ENCODE results near the gene SIAH3. TPM values are rescaled to one million over a fixed set of nuclear protein-coding genes. Genes with fewer than 3 reads are reported as not detected.

Gene SIAH3
- total RNA-seq, 2 experiments from 2014 or later = 0.07 to 0.12 TPM

DNA sequence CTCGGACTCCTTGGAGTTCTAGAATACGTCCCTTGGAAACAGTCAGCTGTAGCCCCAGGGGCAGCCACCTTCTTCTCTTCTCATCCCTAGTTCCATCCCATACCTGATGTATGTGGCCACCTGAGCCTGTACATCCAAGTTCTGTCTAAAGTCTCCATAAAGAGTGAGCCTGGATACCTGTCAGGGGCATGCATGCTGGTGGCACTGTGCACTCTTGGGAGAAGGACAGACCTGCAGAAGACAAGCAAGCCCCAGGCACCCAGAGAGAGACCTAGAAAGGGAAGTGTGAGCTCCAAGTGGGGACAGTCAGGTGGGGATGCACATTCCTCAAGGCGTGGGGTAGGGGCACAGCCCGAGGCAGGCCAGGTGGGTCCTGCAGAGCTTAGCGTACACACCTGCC is 21.4 kb downstream of the SIAH3 start:
- Mint-ChIP-seq H3K27me3 (ENCODE audit: low read depth) (no peaks in the 10 kb centered on the region), H3K9me3 (no peaks in the 10 kb centered on the region), H3K27ac (no peak overlapping the region), H3K4me3 (no peak overlapping the region), H3K4me1 (ENCODE audit: low read depth) (no peaks in the 10 kb centered on the region), H3K36me3 (ENCODE audit: low read depth) (no peaks in the 10 kb centered on the region)
- DNase-seq = no peak
- intact Hi-C loops (cut with micrococcal nuclease) = no loop called here
- CTCF ChIA-PET = no interaction called here

DNA sequence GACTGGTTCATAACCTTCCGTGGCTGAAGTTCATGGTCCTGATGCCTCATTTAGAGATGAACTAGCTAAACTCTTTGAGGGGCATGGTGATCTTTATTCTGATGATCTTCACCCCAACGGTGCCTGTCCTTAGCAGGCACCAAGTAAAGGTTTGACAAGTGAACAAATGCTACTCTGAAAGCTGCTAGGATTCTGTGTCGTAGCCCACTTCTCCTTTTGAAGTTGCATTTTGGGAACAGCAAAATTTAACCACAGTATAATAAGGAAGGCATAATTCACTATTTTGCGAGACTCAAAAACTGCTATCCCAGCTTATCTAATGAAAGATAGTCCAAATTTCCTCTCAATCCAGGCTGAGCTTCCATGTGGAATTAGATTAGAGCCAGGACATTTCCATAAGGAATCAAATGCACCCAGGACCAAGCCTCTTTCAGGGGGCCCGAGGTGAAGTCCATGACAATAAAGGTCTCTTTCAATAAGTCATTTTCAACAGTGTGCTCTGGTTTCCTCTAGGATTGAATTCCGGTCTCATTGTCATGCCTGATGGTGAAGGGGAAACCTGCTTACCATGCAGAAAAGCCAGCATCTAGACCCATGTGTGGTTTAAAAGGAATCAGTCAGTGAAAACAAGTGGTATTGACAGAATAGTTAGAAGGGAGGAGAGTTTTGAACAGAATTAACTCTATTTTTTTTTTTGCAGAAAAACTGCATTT is 23.1 kb downstream of the SIAH3 start:
- H3K4me1 Mint-ChIP-seq (ENCODE audit: low read depth) = no peaks in the 10 kb centered on the region
- H3K27me3 Mint-ChIP-seq (ENCODE audit: low read depth) = no peaks in the 10 kb centered on the region
- H3K36me3 Mint-ChIP-seq (ENCODE audit: low read depth) = no peaks in the 10 kb centered on the region
- no peaks in the 10 kb centered on the region for H3K9me3 Mint-ChIP-seq
- no peak overlapping the region for H3K27ac Mint-ChIP-seq
- CTCF ChIA-PET = no interaction called here
- no peak for DNase-seq
- intact Hi-C loops (cut with micrococcal nuclease) = no loop called here
- H3K4me3 Mint-ChIP-seq = no peak overlapping the region

DNA sequence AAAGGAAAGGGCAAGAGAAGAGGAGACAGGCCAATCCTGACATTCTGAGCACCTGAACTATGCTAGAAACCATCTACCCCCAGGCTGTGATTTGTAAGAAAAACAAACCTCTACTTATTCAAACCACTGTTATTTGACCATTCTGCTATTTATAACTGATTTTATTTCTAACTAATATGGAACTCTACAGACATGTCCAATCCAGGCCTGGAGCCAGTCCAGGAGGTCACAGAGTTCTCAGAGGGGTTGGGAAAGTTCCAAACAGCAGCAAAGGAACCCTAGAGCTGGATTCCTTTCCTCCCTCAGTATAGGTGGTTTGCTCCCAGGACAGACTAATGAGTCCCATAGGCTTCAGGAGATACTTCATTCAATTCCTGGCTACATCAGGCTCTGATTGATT is 24.2 kb downstream of the SIAH3 start:
- DNase-seq = no peak
- CTCF ChIA-PET = no interaction called here

DNA sequence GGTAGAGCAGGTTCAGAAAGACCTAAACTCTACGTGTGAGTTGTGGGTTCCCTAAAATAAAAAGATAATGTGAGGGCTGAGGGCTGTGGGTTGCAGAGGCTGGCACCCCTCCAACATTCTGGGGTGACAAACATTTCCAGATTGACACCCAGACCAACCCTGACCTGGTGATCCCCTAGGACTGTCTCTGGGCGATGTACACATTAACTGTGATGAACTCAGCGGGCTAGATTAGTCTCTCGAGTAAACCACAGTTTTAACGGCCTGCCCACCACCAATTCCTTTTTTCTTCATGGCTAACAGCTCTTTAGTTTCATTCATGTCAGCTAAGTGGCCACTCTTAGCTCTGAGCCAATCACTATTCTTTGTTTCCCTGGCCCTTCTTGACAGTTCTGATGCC is 24.8 kb downstream of the SIAH3 start:
- Mint-ChIP-seq H3K4me1 (ENCODE audit: low read depth) (no peaks in the 10 kb centered on the region), H3K4me3 (no peak overlapping the region), H3K27ac (no peak overlapping the region), H3K36me3 (ENCODE audit: low read depth) (no peaks in the 10 kb centered on the region), H3K27me3 (ENCODE audit: low read depth) (no peaks in the 10 kb centered on the region), H3K9me3 (no peaks in the 10 kb centered on the region)
- DNase-seq = no peak
- CTCF ChIA-PET = no interaction called here
- intact Hi-C loops (cut with micrococcal nuclease) = no loop called here

More for the DNA sequence above, 24.2 kb downstream of the SIAH3 start:
- H3K4me1 Mint-ChIP-seq (ENCODE audit: low read depth) = no peaks in the 10 kb centered on the region
- no peak overlapping the region for H3K4me3 Mint-ChIP-seq
- H3K9me3 Mint-ChIP-seq = no peaks in the 10 kb centered on the region
- intact Hi-C loops (cut with micrococcal nuclease) = no loop called here
- no peaks in the 10 kb centered on the region for H3K36me3 Mint-ChIP-seq (ENCODE audit: low read depth)
- no peaks in the 10 kb centered on the region for H3K27me3 Mint-ChIP-seq (ENCODE audit: low read depth)
- no peak overlapping the region for H3K27ac Mint-ChIP-seq

DNA sequence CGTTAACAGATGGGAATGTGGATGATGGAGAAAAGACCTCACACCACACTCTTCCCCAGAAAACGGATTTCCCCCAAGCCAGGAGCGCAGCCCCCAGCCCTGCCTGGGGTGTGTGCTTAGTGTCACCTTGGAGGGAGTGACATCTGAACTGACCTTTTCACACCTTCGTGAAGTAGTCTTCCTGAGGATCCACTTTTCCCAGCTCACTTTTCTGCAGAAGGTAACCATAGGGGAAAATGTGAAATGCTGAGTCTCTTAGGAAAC is 26.2 kb downstream of the SIAH3 start:
- H3K36me3 Mint-ChIP-seq (ENCODE audit: low read depth) = no peaks in the 10 kb centered on the region
- no peak for DNase-seq
- H3K27ac Mint-ChIP-seq = no peak overlapping the region
- intact Hi-C loops (cut with micrococcal nuclease) = no loop called here
- H3K4me1 Mint-ChIP-seq (ENCODE audit: low read depth) = no peaks in the 10 kb centered on the region
- H3K27me3 Mint-ChIP-seq (ENCODE audit: low read depth) = no peaks in the 10 kb centered on the region
- H3K9me3 Mint-ChIP-seq = no peaks in the 10 kb centered on the region
- no peak overlapping the region for H3K4me3 Mint-ChIP-seq
- CTCF ChIA-PET = no interaction called here

DNA sequence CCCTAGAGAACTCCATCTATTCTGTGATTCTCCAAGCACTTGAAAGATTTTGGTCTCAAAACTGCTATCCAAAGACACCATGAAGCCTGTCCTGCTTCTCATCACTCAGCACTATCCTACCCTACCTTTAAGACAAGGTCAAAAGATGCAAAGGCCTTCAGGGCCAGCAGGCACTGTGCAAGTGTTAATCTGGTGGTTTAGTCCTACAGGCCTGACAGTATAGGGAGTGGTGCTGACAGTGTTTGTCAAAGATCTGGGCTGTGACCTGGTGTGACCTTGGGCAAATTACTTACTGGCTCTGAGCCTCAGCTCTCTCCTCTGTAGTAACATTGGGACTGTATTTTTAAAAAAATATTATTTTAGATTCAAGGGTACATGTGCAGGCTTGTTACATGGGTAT is 28.0 kb downstream of the SIAH3 start:
- CTCF ChIA-PET = no interaction called here
- no peaks in the 10 kb centered on the region for H3K36me3 Mint-ChIP-seq (ENCODE audit: low read depth)
- DNase-seq = no peak
- H3K9me3 Mint-ChIP-seq = peaks cover under 1% of the 10 kb centered on the region
- H3K27me3 Mint-ChIP-seq (ENCODE audit: low read depth) = no peaks in the 10 kb centered on the region
- intact Hi-C loops (cut with micrococcal nuclease) = no loop called here
- no peaks in the 10 kb centered on the region for H3K4me1 Mint-ChIP-seq (ENCODE audit: low read depth)
- no peak overlapping the region for H3K27ac Mint-ChIP-seq
- no peak overlapping the region for H3K4me3 Mint-ChIP-seq

DNA sequence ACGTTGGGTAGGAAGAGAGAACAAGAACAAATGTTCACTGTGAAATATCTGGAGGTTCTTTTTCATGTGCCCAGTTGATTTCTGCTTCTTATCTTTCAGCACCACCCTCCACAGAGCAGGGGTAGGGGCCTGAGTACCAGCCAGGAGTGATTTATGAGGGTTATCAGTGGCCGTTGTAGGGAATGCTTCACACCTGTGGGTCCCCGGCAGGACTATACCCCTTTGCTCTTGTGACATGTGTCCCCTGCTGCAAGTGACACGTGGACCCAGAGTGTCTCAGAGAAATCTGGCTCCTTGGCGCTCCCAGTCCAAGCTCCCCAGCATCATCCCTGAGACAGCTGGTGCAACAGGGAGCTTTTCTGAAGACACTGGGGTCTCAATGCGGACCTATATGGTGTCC is 29.7 kb downstream of the SIAH3 start:
- CTCF ChIA-PET = no interaction called here
- no peak for DNase-seq
- Mint-ChIP-seq H3K4me1 (ENCODE audit: low read depth) (no peaks in the 10 kb centered on the region), H3K4me3 (no peak overlapping the region), H3K9me3 (peaks cover 2% of the 10 kb centered on the region), H3K36me3 (ENCODE audit: low read depth) (no peaks in the 10 kb centered on the region), H3K27ac (no peak overlapping the region), H3K27me3 (ENCODE audit: low read depth) (no peaks in the 10 kb centered on the region)
- intact Hi-C loops (cut with micrococcal nuclease) = no loop called here

DNA sequence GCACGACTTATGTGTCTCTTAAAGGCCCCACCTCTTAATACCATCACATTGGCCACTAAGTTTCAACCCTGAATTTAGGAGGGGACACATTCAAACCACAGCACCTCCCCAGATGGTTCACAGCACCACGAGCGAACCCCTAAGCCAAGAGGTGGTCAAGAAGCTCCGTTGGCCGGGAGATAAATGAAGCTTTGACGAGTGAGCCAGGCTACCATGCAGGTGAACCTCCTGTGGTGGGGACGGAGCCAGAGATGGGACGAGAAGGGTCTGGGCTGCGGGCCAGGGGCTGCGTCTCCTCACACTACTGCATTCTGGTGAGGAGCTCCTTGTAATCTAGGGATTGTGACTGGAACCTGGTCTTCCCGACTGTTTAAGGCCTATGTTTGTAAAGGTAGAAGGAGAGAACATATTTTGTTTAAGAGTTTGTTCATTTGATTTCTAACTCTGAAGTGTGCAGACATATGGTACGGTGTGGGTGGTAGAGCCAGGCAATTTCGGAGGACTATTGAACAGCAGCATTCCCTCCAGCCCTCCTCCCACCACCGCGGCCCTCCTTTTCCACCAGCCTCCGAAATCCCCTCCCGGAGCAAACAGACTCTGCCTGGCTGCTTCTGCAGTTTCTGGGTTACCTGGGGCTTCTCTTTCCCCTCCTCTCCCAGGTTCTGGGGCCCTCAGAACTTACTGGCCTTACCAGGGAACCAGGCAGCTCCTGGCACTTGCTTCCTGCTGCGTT is 31.3 kb downstream of the SIAH3 start:
- intact Hi-C loops (cut with micrococcal nuclease) = no loop called here
- no peaks in the 10 kb centered on the region for H3K36me3 Mint-ChIP-seq (ENCODE audit: low read depth)
- no peak for DNase-seq
- H3K27me3 Mint-ChIP-seq (ENCODE audit: low read depth) = no peaks in the 10 kb centered on the region
- peaks cover 2% of the 10 kb centered on the region for H3K9me3 Mint-ChIP-seq
- H3K27ac Mint-ChIP-seq = no peak overlapping the region
- no peaks in the 10 kb centered on the region for H3K4me1 Mint-ChIP-seq (ENCODE audit: low read depth)
- H3K4me3 Mint-ChIP-seq = no peak overlapping the region
- CTCF ChIA-PET = no interaction called here

DNA sequence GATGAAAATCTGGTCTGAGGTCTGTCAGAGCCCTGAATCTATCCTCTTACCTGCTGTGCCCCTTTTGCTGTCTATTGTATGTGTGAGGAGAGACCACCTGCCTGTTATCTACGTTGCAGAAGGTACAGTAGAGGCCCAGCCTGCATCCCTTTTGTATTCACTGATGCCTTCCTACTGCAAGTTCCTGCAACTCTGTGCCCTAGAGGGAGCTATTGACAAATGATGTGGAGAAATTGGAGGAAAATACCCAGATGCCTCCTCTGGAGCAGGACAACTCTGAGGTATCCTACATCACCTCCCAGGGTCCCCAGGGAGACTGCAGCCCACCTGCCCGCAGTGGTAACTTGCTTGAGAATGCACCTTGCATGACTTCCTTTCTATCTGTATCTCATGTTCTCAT is 33.7 kb downstream of the SIAH3 start:
- H3K4me1 Mint-ChIP-seq (ENCODE audit: low read depth) = no peaks in the 10 kb centered on the region
- no peaks in the 10 kb centered on the region for H3K36me3 Mint-ChIP-seq (ENCODE audit: low read depth)
- peaks cover 2% of the 10 kb centered on the region for H3K9me3 Mint-ChIP-seq
- no peak overlapping the region for H3K27ac Mint-ChIP-seq
- no peak for DNase-seq
- H3K27me3 Mint-ChIP-seq (ENCODE audit: low read depth) = no peaks in the 10 kb centered on the region
- intact Hi-C loops (cut with micrococcal nuclease) = no loop called here
- no peak overlapping the region for H3K4me3 Mint-ChIP-seq
- CTCF ChIA-PET = interaction anchor here (1.2 kb wide), 1 partner anchor 503 kb away, joined by 3 read pairs; no protein-coding TSS in a partner anchor

DNA sequence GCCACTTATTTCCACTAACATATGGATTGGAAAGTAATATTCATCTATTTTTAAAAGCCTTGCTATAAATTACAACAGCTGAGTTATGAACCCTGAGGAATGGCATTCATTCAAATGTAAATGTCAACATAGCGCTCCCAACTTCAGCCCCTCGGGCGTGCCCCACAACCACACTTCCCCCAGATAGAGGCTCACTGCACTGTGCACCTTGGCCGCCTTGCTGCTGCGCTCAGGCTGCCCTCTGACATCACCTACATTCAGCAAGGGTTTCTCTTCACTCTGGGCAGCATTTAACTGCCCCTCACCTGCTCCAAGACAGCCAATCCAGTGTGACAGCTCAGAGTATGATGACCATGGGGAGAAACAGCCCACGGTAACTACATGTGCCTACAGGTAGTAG is 35.1 kb downstream of the SIAH3 start:
- H3K9me3 Mint-ChIP-seq = peaks cover 2% of the 10 kb centered on the region
- no peak overlapping the region for H3K4me3 Mint-ChIP-seq
- DNase-seq = no peak
- H3K27me3 Mint-ChIP-seq (ENCODE audit: low read depth) = no peaks in the 10 kb centered on the region
- intact Hi-C loops (cut with micrococcal nuclease) = no loop called here
- H3K4me1 Mint-ChIP-seq (ENCODE audit: low read depth) = no peaks in the 10 kb centered on the region
- no peaks in the 10 kb centered on the region for H3K36me3 Mint-ChIP-seq (ENCODE audit: low read depth)
- CTCF ChIA-PET = no interaction called here
- H3K27ac Mint-ChIP-seq = no peak overlapping the region

DNA sequence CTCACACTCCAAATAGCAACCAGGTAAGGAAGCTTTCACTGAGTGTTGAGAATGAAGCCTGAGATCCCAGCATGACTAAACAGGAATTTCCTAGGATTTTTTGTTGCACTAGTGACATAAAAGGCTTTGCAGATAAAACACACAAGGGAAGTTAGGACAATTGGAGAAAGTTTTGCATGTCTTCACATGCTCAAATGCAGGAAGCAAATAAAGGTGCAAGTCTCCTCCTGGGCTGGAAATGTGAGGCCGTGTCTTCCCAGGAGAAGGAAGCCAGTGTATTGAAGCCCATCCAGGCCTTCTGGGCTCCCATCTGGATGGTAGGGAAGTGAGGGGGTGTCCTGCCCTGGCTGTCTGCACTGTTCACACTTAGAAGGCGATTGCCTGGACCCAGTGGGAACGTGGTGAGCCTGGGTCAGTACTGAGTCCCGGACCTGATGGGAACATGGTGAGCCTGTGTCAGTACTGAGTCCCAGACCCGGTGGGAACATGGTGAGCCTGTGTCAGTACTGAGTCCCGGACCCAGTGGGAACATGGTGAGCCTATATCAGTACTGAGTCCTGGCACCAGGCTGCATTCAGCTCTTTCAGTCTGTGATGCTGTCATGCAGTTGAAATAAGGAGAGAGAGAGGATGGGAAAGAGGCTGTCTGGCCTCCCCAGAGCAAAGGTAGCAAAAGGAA is 38.7 kb downstream of the SIAH3 start:
- no peak for DNase-seq
- no peaks in the 10 kb centered on the region for H3K36me3 Mint-ChIP-seq (ENCODE audit: low read depth)
- H3K9me3 Mint-ChIP-seq = no peaks in the 10 kb centered on the region
- H3K27ac Mint-ChIP-seq = no peak overlapping the region
- intact Hi-C loops (cut with micrococcal nuclease) = no loop called here
- H3K27me3 Mint-ChIP-seq (ENCODE audit: low read depth) = no peaks in the 10 kb centered on the region
- CTCF ChIA-PET = no interaction called here
- H3K4me1 Mint-ChIP-seq (ENCODE audit: low read depth) = no peaks in the 10 kb centered on the region
- no peak overlapping the region for H3K4me3 Mint-ChIP-seq

DNA sequence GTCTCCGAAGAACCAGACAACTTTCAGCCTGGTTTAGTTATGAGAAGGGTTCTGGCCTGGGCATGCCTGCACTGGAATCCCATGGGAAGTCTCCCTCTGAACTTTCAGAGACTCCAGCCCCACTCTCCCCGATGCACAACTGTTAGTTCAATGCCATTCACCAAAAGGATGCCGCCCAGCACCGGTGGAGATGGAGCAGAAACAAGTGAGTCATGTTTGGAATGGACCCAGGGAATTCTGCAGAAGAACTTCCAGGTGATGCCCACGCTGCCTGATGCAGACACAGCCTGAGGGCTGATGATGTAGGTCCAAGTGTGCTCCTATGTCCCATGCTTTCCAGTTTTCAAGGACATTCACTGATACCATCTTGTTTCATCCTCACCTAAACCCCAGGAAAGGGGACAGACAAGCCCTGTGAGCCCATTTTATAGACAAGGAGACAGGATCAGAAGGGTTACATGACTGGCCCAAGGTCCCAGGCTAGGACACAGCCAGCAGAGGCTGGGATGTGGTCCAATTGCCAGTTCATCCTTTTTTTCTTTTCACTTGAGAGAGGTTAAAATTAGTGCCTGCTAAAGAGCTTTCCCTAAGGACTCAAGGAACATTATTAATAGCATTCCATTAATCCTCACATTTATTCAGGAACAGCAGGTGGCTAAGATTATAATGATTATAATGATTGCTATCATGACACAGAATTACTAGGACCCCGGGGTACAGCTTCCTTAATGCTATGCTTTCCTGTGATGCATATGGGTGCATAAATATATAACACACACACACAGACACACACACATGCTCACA is 39.5 kb downstream of the SIAH3 start:
- no peak overlapping the region for H3K4me3 Mint-ChIP-seq
- no peaks in the 10 kb centered on the region for H3K9me3 Mint-ChIP-seq
- intact Hi-C loops (cut with micrococcal nuclease) = no loop called here
- H3K36me3 Mint-ChIP-seq (ENCODE audit: low read depth) = no peaks in the 10 kb centered on the region
- no peaks in the 10 kb centered on the region for H3K4me1 Mint-ChIP-seq (ENCODE audit: low read depth)
- H3K27me3 Mint-ChIP-seq (ENCODE audit: low read depth) = no peaks in the 10 kb centered on the region
- no peak for DNase-seq
- CTCF ChIA-PET = no interaction called here
- H3K27ac Mint-ChIP-seq = no peak overlapping the region

Data from activated naive CD4-positive, alpha-beta T cell treated with anti-CD3 and anti-CD28 coated beads for 36 hours (primary cell).